Pancreas (tissue), 10 donors: ENCODE results near the gene ADAT2. TPM values are rescaled to one million over a fixed set of nuclear protein-coding genes. Genes with fewer than 3 reads are reported as not detected.
"Not testable (repeated sequence)": the region's sequence is repeated elsewhere in the genome, so short reads cannot be mapped to it uniquely, and the experiment has no call there.

Experiments used
- ATAC-seq, 4 donors: fragments of 200-7000 bp; cut with Tn5 transposase; one replicate each; pipeline versions ENCODE4 v1.8.0 to v1.9.1; 2020; ENCODE audit warnings: mild to moderate bottlenecking in 4 of 4, moderate library complexity in 4 of 4
- DNase-seq, 6 donors: peaks; one replicate each; pipeline ENCODE4 v3.0.0-alpha.2; 2020
- FAIRE-seq: peaks from 2 replicates; lab custom pipeline; 2012; peaks lifted over from hg19 to GRCh38; lab: Jason Lieb, UNC
- H3K27ac ChIP-seq, 4 donors: fragments of 200-600 bp; sonication (generic); 1 replicate in 3 of 4; 2 replicates in 1 of 4; pipeline versions ENCODE4 v1.5.0 to v1.8.0; 2020
- H3K27me3 ChIP-seq, 4 donors: fragments of 200-600 bp; one replicate each; pipeline ENCODE4 v1.8.0; 2021
- H3K36me3 ChIP-seq, 3 donors: fragments of 200-600 bp; sonication (generic) in 1 of 3; one replicate each; pipeline versions ENCODE4 v1.5.0 to v1.8.0; 2020 to 2021
- H3K4me1 ChIP-seq, 3 donors: fragments of 200-600 bp; one replicate each; pipeline ENCODE4 v1.8.0; 2021
- H3K4me3 ChIP-seq, 4 donors: fragments of 200-600 bp; sonication (generic) in 2 of 4; one replicate each; pipeline versions ENCODE4 v1.5.0 to v1.8.0; 2020 to 2021
- H3K9me3 ChIP-seq, 4 donors: fragments of 200-600 bp; one replicate each; pipeline ENCODE4 v1.8.0; 2021
- WGBS, 2 donors: extraction: QIAGEN DNeasy Blood & Tissue Kit; methylation state at CpG; one replicate each; pipeline ENCODE4 v1.1.7; 2013; 5-methylcytosine and 5-hydroxymethylcytosine counted together
- intact Hi-C, 3 donors: fragments of 100-400 bp; cut with DNase I; formaldehyde crosslinking; loops; one replicate each; pipeline versions ENCODE4 v1.11.1 to v1.14.2; 2022
- polyA plus RNA-seq, 2 donors: library from polyadenylated mRNA; stranded (reverse); fragments of 200-250 nt; gene quantifications; one replicate each; pipeline ENCODE4 v1.2.3, GENCODE V29; 2013
- total RNA-seq, 6 donors: library from RNA; stranded (reverse); fragmentation: NEBNext Ultra II Directional in 4 of 6; extraction: Animal tissue kit (Norgen Biotek cat#: 25700) in 4 of 6; gene quantifications; one replicate each; pipeline versions ENCODE4 v1.2.1 to v1.2.4, GENCODE V29; 2021 to 2023
- TF ChIP-seq, protein P1 (sequence below), 4 donors: fragments of 200-600 bp; sonication (generic) in 3 of 4; IDR thresholded peaks; one replicate each; pipeline versions ENCODE4 v1.5.0 to v1.8.0; 2021; ENCODE audit warnings: antibody characterized with exemption in 4 of 4
- donor health status: healthy with polysubstance abuse.
- donor health status: DM: no; HTN: no; CAD: no; lungs with moderate emphysema.
- donor health status: DM: no; HTN: no; CAD: no.
- donor health status: control.
- donor health status: control.
- donor health status: Bipolar disorder and iron deficiency.
- donor health status: DM: yes; HTN: yes; CAD: no.
- donor health status: DM: no; HTN: no; CAD: no.
- donor health status: DM: no; HTN: no; CAD: no.
- donor health status: DM: yes; HTN: yes; CAD: no.

ADAT2 gene
- total and polyA plus RNA-seq, 8 donors, result 1.9 to 12.1 (median 3.7) TPM

DNA sequence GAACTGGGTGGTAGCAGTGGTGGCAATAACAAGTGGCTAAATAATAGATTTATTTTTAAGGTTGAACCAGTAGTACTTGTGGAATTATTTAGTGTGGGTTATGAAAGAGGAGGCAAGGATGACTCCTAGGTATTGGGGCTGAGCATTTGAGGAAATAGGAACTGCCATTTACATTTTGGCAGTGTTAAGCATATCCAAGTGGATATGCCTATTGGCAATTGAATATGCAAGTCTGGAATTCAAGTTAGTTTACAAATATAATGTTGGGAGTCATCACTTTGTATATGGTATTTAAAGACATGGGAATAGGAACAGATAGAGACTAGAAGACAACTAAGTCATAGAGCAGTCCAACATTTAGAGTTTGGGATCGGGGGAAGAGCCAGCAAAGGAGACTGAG, 26.1 kb upstream of the ADAT2 start:
- 97 to 98% methylated on average over 1 of the region's 1 CpG for WGBS, 2 donors
- TF ChIP-seq, protein P1, sequence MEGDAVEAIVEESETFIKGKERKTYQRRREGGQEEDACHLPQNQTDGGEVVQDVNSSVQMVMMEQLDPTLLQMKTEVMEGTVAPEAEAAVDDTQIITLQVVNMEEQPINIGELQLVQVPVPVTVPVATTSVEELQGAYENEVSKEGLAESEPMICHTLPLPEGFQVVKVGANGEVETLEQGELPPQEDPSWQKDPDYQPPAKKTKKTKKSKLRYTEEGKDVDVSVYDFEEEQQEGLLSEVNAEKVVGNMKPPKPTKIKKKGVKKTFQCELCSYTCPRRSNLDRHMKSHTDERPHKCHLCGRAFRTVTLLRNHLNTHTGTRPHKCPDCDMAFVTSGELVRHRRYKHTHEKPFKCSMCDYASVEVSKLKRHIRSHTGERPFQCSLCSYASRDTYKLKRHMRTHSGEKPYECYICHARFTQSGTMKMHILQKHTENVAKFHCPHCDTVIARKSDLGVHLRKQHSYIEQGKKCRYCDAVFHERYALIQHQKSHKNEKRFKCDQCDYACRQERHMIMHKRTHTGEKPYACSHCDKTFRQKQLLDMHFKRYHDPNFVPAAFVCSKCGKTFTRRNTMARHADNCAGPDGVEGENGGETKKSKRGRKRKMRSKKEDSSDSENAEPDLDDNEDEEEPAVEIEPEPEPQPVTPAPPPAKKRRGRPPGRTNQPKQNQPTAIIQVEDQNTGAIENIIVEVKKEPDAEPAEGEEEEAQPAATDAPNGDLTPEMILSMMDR (IDR thresholded peaks at IDR 0.05), result no peak
- Histone ChIP-seq H3K36me3 (peaks cover 0 to 18% (median 0%) of the 10 kb centered on the region in 3 donors), H3K27me3 (no peaks in the 10 kb centered on the region), H3K9me3 (no peaks in the 10 kb centered on the region), H3K27ac (no peak overlapping the region), H3K4me1 (no peaks in the 10 kb centered on the region), H3K4me3 (no peak overlapping the region)
- no peak for ATAC-seq
- intact Hi-C loops, result no loop called here
- FAIRE-seq, result no peak
- DNase-seq, result no peak

DNA sequence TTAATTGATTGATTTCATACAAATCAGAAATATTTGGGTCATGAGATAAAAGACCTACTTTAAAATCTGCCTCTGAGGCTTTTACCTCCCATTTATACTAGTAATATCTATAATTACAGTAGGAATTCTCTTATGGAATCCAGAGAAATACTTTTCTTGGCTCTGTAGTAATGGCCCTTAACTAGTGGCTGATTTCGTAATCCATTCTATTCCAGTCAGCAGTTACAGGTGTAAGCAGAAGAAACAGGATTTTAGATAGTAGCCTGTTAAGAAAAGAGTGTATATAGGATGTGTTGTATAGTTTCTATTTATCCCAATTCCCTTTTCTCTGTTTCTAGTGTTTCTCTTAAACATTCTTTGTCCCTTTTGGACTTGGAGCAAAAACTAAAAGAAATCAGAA, 21.3 kb upstream of the ADAT2 start:
- Histone ChIP-seq H3K4me1 (no peaks in the 10 kb centered on the region), H3K4me3 (no peak overlapping the region), H3K9me3 (no peaks in the 10 kb centered on the region), H3K27ac (no peak overlapping the region), H3K27me3 (no peaks in the 10 kb centered on the region), H3K36me3 (peaks cover 0 to 18% (median 0%) of the 10 kb centered on the region in 3 donors)
- 93 to 100% methylated on average over 1 of the region's 1 CpG for WGBS, 2 donors
- DNase-seq, result no peak
- no peak for FAIRE-seq
- intact Hi-C loops, result no loop called here
- TF ChIP-seq, protein P1 (IDR thresholded peaks at IDR 0.05), result no peak
- ATAC-seq, result no peak

DNA sequence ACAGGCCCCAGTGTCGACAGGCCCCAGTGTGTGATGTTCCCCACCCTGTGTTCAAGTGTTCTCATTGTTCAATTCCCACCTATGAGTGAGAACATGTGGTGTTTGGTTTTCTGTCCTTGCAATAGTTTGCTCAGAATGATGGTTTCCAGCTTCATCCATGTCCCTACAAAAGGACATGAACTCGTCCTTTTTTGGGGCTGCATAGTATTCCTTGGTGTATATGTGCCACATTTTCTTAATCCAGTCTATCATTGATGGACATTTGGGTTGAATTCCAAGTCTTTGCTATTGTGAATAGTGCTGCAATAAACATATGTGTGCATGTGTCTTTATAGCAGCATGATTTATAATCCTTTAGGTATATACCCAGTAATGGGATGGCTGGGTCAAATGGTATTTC, 18.3 kb upstream of the ADAT2 start:
- H3K9me3 ChIP-seq, H3K4me3 ChIP-seq, H3K27ac ChIP-seq, FAIRE-seq, DNase-seq, H3K36me3 ChIP-seq, intact Hi-C loops, H3K27me3 ChIP-seq, H3K4me1 ChIP-seq, ATAC-seq: not testable (repeated sequence)
- whole genome bisulfite sequencing, 2 donors, result 80 to 83% methylated on average over 2 of the region's 2 CpGs

DNA sequence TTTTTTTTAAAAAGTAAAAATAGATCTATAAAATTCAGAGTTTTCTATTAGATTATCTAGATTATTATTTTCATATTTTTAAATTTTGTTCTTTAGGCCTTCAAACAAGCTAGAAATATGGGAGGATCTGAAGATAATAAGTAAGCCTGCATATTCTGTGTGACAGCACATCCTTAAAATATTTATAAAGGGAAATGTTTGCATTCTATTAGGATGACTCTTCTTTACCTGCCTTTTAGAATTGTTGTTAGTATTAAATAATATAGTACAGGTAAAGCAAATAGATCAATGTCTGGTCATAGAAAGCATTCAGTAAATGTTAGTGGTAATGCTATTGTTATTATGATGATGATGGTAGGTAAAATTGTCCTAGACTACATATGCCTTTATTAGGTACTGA, 17.5 kb upstream of the ADAT2 start:
- no peaks in the 10 kb centered on the region for H3K4me1 ChIP-seq
- ATAC-seq (no peak), DNase-seq (no peak), FAIRE-seq (no peak)
- intact Hi-C loops, result no loop called here
- no peak overlapping the region for H3K27ac ChIP-seq
- no peaks in the 10 kb centered on the region for H3K9me3 ChIP-seq
- peaks cover 0 to 8% (median 0%) of the 10 kb centered on the region in 3 donors for H3K36me3 ChIP-seq
- TF ChIP-seq, protein P1 (IDR thresholded peaks at IDR 0.05), result no peak
- H3K27me3 ChIP-seq, result no peaks in the 10 kb centered on the region
- no peak overlapping the region for H3K4me3 ChIP-seq

DNA sequence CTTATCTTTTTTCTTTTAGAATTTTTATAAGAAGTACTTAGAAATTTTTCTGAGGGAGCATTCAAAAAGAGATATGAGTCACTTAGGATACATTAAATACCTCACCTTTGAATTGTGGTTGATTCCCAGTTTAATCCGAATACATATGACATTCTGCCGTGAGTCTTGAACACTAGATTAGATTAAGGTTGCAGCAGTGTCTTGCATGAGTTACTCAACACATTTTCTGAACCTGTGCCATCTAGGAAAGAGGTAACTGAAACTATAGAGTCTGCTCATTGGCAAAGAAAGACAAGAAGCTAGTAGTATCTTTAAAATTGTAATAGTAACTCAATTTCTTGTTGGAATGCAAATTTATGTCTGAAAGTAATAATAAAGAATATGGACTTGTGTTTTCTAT, 15.1 kb upstream of the ADAT2 start:
- Histone ChIP-seq H3K9me3 (no peaks in the 10 kb centered on the region), H3K27me3 (no peaks in the 10 kb centered on the region), H3K27ac (no peak overlapping the region), H3K4me3 (no peak overlapping the region), H3K36me3 (no peaks in the 10 kb centered on the region), H3K4me1 (no peaks in the 10 kb centered on the region)
- intact Hi-C loops, result no loop called here
- WGBS, 2 donors, result 50 to 56% methylated on average over 2 of the region's 2 CpGs
- FAIRE-seq (no peak), ATAC-seq (no peak), DNase-seq (no peak)
- TF ChIP-seq, protein P1 (IDR thresholded peaks at IDR 0.05), result no peak
